KOPT-K1 (cell line): Measurements from ENCODE around the gene ACHE.
A peak's percentile ranks its signal among the peaks of the same experiment; 100 is the strongest.

Experiments used
- H3K27ac ChIP-seq: fragments of 200-600 bp; sonication (generic); 2 replicates; pipeline ENCODE4 v1.5.1; 2016; ENCODE audit warnings: antibody characterized with exemption, mild to moderate bottlenecking, low read depth, low read length; ENCODE audit not compliant: poor library complexity, severe bottlenecking
- H3K36me3 ChIP-seq: fragments of 200-600 bp; sonication (generic); 2 replicates; pipeline ENCODE4 v1.5.1; 2017; ENCODE audit warnings: antibody characterized with exemption, mild to moderate bottlenecking, low read length, moderate library complexity; ENCODE audit not compliant: insufficient read depth
- H3K9me3 ChIP-seq: fragments of 200-600 bp; sonication (generic); 2 replicates; pipeline ENCODE4 v1.5.1; 2017; ENCODE audit warnings: antibody characterized with exemption, low read length, mild to moderate bottlenecking; ENCODE audit not compliant: insufficient read depth, poor library complexity, severe bottlenecking

Gene ACHE

DNA sequence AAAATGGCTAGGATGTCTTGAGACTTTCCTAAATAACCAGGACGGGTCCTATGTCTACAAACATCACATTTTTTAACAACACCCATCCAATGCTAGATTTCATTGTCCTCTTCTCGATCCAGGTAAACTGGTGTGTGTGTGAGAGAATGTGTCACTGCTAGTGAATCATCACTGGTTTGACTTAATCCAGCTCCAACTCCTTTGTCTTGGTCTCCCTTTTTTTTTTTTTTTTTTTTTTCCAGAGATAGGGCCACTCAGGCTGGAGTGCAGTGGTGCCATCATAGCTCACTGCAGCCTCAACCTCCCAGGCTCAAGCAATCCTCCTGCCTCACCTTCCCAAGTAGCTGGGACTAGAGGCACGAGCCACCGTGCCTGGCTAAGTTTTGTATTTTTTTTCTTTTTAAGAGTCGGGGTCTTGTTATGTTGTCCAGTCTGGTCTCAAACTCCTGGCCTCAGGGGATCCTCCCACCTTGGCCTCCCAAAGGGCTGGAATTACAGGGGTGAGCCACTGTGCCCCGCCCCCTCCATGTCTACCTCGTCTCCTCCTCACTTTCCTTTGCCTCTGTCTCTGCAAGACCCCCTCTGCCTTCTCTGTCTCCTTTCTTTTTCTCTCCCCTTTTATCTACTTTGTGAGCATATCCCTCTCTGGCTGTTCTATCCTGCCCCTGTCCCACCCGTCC is 4.0 kb downstream of the ACHE start:
- H3K9me3 ChIP-seq, result no peaks in the 10 kb centered on the region
- H3K27ac ChIP-seq, result no peak overlapping the region
- H3K36me3 ChIP-seq, result peaks cover 22% of the 10 kb centered on the region

DNA sequence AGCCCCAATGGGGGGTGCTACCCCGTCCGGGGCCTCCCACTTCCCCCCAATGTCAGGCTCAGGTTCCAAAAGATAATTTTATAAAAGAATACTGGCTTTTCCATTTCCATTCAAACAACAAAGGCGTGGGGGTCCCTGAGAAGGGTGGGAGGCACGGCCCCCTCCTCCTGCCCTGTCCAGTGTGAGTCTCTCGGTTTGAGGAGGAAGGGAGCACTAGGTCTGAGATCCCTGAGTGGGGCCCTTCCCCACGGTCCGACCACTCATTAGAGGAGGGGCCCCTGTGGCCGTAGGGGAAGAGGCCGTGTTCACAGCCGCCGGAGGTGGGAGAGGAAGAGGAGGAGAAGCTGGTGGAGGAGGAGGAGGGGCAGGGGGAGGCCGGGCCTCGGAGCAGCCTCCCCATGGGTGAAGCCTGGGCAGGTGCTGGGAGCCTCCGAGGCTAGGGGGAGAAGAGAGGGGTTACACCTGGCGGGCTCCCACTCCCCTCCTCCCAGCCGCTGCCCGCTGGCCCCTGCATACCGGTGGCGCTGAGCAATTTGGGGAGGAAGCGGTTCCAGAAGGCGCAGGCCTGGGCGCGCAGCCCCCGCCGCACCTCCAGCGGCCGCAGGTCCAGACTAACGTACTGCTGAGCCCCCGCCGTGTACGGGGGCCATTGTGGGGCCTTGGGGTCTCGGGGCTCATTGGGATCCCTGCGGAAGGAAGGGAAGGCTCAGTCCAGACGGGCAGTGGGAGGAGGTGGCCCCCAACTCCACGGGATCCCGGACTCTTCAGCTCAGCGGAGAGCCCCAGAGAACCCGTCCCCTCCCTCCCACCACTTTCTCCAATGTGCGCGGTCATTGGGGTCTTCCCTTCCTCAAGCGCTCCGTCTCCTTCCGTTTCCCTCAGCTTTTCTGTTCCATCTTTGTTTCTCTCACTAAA is 4.8 kb downstream of the ACHE start:
- no peaks in the 10 kb centered on the region for H3K9me3 ChIP-seq
- H3K36me3 ChIP-seq, result peaks cover 30% of the 10 kb centered on the region
- no peak overlapping the region for H3K27ac ChIP-seq

GRCh38 chr7:100888988-100889750 is 6.5 kb downstream of the ACHE start, which contains the start of gene UFSP1:
TSS of gene UFSP1 (minus strand) at chr7:100889715. CDS start at chr7:100889271, 444 bp downstream.
- H3K36me3 ChIP-seq, result peaks cover 48% of the 10 kb centered on the region
- no peaks in the 10 kb centered on the region for H3K9me3 ChIP-seq
- peak within 1 kb of the TSS; percentile 66 for H3K27ac ChIP-seq

GRCh38 chr7:100888291-100888987 is 7.2 kb downstream of the ACHE start:
- Histone ChIP-seq H3K36me3 (peaks cover 55% of the 10 kb centered on the region), H3K27ac (peak overlapping the region; percentile 66), H3K9me3 (no peaks in the 10 kb centered on the region)

DNA sequence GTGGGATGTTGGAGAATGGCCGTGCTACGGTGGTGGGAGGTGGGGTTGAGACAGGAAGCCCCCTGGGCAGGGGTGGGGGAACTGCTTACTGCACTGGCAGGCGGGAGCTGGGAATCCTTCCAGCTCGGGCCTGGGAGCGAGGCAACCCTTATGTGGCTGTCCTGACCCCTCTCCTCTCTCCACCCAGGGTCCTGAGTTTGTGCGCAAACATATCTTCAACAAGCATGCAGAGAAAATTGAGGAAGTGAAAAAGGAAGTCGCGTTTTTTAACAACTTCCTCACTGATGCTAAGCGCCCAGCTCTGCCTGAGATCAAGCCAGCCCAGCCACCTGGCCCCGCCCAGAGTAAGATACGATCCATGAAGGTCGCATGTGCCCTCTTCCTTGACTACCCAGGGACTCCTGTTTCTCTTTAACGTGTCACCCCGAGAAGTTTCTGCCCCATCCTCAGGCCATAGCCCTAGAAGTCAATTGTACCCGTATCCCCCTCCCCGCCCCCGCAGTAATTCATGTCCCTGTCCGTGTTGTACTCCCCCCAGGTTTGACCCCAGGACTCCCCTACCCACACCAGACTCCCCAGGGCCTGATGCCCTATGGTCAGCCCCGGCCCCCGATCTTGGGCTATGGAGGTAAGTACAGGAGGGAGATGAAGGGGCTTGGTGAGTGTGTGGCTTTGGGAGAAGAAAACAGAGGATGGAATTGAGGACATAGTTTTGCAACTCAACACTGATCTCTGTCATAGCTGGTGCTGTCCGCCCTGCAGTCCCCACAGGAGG is 8.0 kb downstream of the ACHE start:
- H3K36me3 ChIP-seq, result peaks cover 62% of the 10 kb centered on the region
- H3K9me3 ChIP-seq, result no peaks in the 10 kb centered on the region
- H3K27ac ChIP-seq, result peak overlapping the region; percentile 33

DNA sequence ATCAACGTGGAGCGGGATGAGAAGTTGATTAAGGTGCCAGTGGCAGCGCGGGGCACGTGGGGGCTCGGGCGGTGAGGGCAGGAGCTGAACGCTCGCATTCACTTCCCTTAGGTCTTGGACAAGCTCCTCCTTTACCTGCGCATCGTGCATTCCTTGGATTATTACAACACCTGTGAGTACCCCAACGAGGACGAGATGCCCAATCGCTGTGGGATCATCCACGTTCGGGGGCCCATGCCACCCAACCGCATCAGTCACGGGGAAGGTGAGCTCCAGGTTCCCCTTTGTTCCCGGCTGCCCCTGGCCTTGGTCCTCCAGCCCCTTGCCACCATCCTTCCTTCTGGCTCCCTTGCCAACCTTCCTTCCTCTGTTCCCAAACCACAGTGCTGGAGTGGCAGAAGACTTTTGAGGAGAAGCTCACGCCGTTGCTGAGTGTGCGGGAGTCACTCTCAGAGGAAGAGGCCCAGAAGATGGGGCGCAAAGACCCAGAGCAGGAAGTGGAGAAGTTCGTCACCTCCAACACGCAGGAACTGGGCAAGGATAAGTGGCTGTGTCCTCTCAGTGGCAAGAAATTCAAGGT is 8.7 kb downstream of the ACHE start:
- Histone ChIP-seq H3K36me3 (peaks cover 69% of the 10 kb centered on the region), H3K27ac (peak overlapping the region; percentile 33), H3K9me3 (no peaks in the 10 kb centered on the region)

DNA sequence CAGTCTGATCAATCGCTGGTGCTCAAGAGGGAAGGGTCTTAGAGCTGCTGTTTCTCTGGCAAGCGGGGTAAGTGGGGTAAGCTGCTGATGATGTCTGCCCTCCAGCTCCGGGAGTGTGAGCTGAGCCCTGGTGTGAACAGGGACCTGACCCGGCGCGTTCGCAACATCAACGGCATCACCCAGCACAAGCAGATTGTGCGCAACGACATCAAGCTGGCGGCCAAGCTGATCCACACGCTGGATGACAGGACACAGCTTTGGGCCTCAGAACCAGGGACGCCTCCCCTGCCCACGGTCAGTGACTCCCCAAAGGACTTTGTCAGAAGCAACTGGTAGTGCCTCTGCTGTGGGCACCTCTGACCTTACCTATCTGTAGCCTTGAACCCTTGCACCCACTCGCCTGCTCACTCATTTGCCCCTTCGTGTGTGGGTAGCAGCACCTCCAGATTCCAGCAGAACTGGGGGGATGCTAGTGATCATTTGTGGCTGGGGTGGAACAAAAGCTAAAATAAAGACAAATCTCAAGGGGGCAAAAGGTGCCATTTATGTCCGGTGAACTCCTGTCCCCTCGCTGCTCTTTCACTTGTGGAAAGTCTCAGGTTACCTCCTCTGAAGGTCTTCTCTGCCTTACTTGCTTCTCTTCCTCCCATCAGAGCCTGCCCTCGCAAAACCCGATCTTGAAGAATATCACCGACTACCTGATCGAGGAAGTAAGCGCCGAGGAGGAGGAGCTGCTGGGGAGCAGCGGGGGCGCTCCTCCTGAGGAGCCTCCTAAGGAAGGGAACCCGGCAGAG is 9.3 kb downstream of the ACHE start:
- Histone ChIP-seq H3K36me3 (peaks cover 76% of the 10 kb centered on the region), H3K9me3 (no peaks in the 10 kb centered on the region), H3K27ac (no peak overlapping the region)

- peaks cover 83% of the 10 kb centered on the region for H3K36me3 ChIP-seq
- H3K27ac ChIP-seq, result no peak overlapping the region
- no peaks in the 10 kb centered on the region for H3K9me3 ChIP-seq
These were observed 10.1 kb downstream of the ACHE start for GRCh38 chr7:100885440-100886141.

- Histone ChIP-seq H3K9me3 (no peaks in the 10 kb centered on the region), H3K36me3 (peaks cover 90% of the 10 kb centered on the region), H3K27ac (no peak overlapping the region)
These were observed 10.8 kb downstream of the ACHE start for GRCh38 chr7:100884736-100885439.

DNA sequence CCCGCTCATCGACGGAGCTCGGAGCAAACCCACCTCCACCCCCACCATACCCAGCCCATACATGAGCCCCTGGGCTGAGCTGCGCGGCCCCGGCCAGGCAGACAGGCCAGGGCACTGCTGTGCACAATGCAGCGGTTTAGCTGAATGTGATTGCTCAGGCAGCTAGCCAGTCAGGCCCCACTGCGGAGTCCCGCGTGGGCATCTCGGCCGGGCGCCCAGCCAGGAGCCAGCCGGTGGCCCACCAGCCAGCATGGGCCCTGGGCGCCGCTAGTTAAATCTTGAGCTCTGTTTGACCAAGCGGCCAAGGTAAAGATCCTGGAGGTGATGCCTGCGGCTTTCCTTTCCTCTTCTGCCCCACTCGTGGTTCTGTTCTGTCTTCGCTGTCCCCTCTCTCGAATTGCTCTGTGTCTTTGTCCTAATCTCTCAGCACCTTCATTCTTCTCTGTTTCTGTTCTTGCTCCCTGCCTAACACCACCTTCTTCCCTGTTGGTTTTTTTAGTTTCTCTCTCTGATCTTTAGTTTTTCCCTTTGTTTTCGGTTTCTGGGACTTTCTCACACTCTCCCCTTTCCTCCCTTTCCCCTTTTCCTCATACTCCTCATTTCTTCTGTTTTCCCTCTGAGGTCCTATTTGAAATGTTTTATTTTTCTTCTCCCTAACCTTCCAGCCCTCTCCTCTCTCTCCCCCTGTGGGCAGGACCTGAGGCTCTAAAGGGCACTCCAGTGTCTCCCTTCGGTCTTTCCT is 12.7 kb downstream of the ACHE start:
- H3K36me3 ChIP-seq, result peaks cover 100% of the 10 kb centered on the region
- no peaks in the 10 kb centered on the region for H3K9me3 ChIP-seq
- H3K27ac ChIP-seq, result peak overlapping the region; percentile 22

- Histone ChIP-seq H3K36me3 (peaks cover 100% of the 10 kb centered on the region), H3K27ac (no peak overlapping the region), H3K9me3 (no peaks in the 10 kb centered on the region)
These were observed 13.5 kb downstream of the ACHE start for GRCh38 chr7:100882201-100882600.

DNA sequence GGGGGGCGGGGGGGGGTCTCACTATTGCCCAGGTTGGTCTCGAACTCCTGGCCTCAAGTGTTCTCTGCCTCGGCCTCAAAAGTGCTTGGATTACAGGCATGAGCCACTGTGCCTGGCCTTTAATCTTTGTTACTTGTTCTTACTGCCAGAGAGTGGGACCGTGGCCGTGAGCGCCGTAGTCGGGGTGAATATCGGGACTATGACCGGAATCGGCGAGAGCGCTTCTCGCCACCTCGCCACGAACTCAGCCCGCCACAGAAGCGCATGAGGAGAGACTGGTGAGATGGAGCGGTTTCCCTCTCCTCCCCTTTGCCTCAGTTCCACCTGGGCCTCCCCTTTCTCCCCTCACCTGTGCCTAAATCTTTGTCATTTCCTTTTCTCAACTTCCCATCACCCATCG is 14.6 kb downstream of the ACHE start:
- Histone ChIP-seq H3K36me3 (peaks cover 100% of the 10 kb centered on the region), H3K27ac (no peak overlapping the region), H3K9me3 (no peaks in the 10 kb centered on the region)
